Measurements from ENCODE around the gene AMOTL2.

Gene AMOTL2

DNA sequence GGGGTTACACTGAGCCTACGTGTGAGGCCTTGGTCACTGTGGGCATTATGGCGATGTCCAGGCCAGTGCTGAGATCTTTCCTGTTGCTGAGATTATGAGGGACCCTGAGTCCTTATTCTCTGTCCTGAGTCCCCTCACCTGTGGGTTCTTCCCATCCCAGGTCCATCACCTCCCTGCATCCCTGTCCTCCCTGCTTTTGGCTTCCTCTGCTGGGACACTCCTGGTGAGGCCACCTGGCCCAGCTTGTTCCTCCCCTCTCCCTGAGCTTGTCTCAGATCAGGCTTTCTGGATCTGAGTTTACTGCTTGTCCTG lies 36.1 kb downstream of the AMOTL2 start:
- H3K4me1 ChIP-seq (ENCODE audit: insufficient read depth, insufficient read length): peaks cover 19% of the 10 kb centered on the region
- TF ChIP-seq SUZ12 (IDR thresholded peaks at IDR 0.05; ENCODE audit: extremely low read depth, insufficient read depth, insufficient read length) (no peak), YY1 (IDR thresholded peaks at IDR 0.05; ENCODE audit: insufficient read depth, insufficient read length) (no peak), ZNF274 (IDR thresholded peaks at IDR 0.05; ENCODE audit: low read depth, low read length) (no peak)
- H3K9me3 ChIP-seq (ENCODE audit: insufficient read depth, low read length): no peaks in the 10 kb centered on the region
- H3K4me3 ChIP-seq (ENCODE audit: insufficient read length, low read depth): no peak overlapping the region
- no peaks in the 10 kb centered on the region for H3K36me3 ChIP-seq (ENCODE audit: insufficient read depth, insufficient read length, low read length)
- DNase-seq (ENCODE audit: low read depth, low spot score): no peak
- no peaks in the 10 kb centered on the region for H3K27me3 ChIP-seq (ENCODE audit: insufficient read depth, insufficient read length)
- H3K9ac ChIP-seq (ENCODE audit: insufficient read length, low read depth): no peak overlapping the region

DNA sequence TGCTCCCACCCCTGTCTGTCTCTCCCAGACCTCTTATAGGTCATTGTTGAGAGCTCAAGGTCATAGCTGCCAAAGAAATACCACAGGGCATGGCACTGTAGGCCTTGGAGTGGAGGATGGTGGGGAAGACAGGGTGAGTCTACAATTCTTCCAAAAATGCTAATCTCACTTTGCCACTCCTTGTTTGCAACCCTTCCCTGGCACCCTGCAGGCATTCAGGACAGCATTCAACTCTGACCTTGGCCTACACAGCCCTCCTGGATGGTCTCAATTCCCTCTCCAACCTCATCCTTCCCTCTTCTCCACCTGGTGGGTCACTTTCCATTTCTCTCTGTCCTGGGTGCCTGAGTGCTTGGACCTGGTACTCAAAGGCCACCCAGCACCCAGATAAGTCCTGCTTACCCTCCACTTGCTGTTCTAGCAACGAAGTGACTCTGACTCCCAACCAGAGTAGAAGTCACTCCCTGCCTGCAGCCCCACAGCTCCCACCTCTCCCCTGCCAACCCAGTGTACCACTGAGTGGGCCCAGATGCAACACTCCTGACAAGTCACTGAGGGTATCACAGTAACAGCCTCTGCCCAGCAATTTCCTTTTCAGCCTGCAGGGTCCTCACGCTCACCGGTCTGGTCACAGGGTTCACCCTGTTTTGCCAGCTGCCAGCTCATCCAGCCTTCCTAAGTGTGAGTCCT lies 36.6 kb downstream of the AMOTL2 start:
- Histone ChIP-seq H3K9ac (ENCODE audit: insufficient read length, low read depth) (no peak overlapping the region), H3K4me1 (ENCODE audit: insufficient read depth, insufficient read length) (peaks cover 19% of the 10 kb centered on the region), H3K36me3 (ENCODE audit: insufficient read depth, insufficient read length, low read length) (no peaks in the 10 kb centered on the region), H3K9me3 (ENCODE audit: insufficient read depth, low read length) (no peaks in the 10 kb centered on the region), H3K27me3 (ENCODE audit: insufficient read depth, insufficient read length) (no peaks in the 10 kb centered on the region), H3K4me3 (ENCODE audit: insufficient read length, low read depth) (no peak overlapping the region)
- no peak for DNase-seq (ENCODE audit: low read depth, low spot score)
- TF ChIP-seq ZNF274 (IDR thresholded peaks at IDR 0.05; ENCODE audit: low read depth, low read length) (no peak), YY1 (IDR thresholded peaks at IDR 0.05; ENCODE audit: insufficient read depth, insufficient read length) (no peak), SUZ12 (IDR thresholded peaks at IDR 0.05; ENCODE audit: extremely low read depth, insufficient read depth, insufficient read length) (no peak)

DNA sequence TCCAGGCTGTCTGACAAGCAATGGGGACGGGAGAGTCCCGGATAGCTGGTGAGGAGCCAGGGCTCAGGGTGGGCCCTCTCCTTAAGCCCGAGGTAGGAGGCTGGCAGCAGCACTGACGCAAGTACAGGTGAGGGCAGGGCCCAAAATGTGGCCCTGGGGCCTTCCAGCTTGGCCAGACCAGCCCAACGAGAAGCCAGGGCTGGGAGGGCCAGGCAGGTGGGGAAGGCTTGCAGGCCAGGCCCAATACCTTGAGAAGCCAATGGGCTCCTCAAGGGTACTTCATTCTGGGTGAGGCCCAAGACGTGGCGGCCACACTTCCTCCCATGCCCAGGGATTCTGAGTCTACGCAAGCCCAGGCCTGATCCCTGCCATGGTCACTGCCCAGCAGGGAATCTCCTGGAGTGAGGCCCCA lies 37.2 kb downstream of the AMOTL2 start:
- TF ChIP-seq ZNF274 (IDR thresholded peaks at IDR 0.05; ENCODE audit: low read depth, low read length): no peak
- TF ChIP-seq SUZ12 (IDR thresholded peaks at IDR 0.05; ENCODE audit: extremely low read depth, insufficient read depth, insufficient read length): no peak
- no peak for TF ChIP-seq YY1 (IDR thresholded peaks at IDR 0.05; ENCODE audit: insufficient read depth, insufficient read length)
- Histone ChIP-seq H3K36me3 (ENCODE audit: insufficient read depth, insufficient read length, low read length) (no peaks in the 10 kb centered on the region), H3K4me3 (ENCODE audit: insufficient read length, low read depth) (no peak overlapping the region), H3K27me3 (ENCODE audit: insufficient read depth, insufficient read length) (no peaks in the 10 kb centered on the region), H3K4me1 (ENCODE audit: insufficient read depth, insufficient read length) (peaks cover 19% of the 10 kb centered on the region), H3K9me3 (ENCODE audit: insufficient read depth, low read length) (no peaks in the 10 kb centered on the region), H3K9ac (ENCODE audit: insufficient read length, low read depth) (no peak overlapping the region)
- no peak for DNase-seq (ENCODE audit: low read depth, low spot score)

DNA sequence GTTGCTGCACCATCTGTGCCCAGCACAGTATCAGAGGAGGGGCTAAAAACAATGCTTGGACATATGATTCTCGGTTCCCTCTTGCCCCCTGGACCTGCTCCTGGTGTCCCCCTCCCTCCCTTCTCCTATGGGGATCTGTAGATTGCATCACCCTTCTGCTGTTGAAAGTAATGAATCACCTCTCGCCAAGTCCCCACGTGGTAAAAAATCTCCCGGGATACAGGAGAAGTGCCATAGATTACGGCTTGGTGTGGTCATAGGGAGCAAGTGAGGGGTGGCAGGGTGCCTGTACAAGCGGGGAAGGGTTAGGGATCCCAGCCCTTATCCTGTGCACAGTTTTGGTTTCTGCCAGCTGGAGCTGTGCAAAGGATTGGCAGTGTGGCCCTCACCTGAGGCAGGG lies 37.7 kb downstream of the AMOTL2 start:
- H3K9me3 ChIP-seq (ENCODE audit: insufficient read depth, low read length): no peaks in the 10 kb centered on the region
- H3K27me3 ChIP-seq (ENCODE audit: insufficient read depth, insufficient read length): no peaks in the 10 kb centered on the region
- no peaks in the 10 kb centered on the region for H3K36me3 ChIP-seq (ENCODE audit: insufficient read depth, insufficient read length, low read length)
- peaks cover 21% of the 10 kb centered on the region for H3K4me1 ChIP-seq (ENCODE audit: insufficient read depth, insufficient read length)
- TF ChIP-seq SUZ12 (IDR thresholded peaks at IDR 0.05; ENCODE audit: extremely low read depth, insufficient read depth, insufficient read length): no peak
- TF ChIP-seq ZNF274 (IDR thresholded peaks at IDR 0.05; ENCODE audit: low read depth, low read length): no peak
- no peak for TF ChIP-seq YY1 (IDR thresholded peaks at IDR 0.05; ENCODE audit: insufficient read depth, insufficient read length)
- DNase-seq (ENCODE audit: low read depth, low spot score): no peak
- H3K4me3 ChIP-seq (ENCODE audit: insufficient read length, low read depth): no peak overlapping the region
- no peak overlapping the region for H3K9ac ChIP-seq (ENCODE audit: insufficient read length, low read depth)

DNA sequence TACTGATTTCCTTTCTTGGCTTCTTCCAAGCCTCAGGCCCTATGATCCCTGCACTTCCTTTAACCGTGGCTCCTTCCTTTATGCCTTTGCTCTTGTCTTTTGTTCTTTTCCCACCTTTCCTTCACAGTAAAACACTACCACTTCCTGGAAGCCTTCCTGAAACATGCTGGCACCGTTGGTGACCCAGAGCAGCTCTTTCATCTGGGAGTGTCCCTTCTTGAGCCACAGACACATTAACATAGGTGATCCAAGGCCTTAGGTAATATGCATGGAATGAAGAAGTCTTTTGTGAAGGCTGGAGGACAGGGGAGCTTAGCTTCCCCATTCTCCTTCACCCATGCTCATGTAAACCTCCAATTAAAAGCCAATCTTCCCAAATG lies 39.4 kb downstream of the AMOTL2 start:
- no peak for DNase-seq (ENCODE audit: low read depth, low spot score)
- Histone ChIP-seq H3K4me3 (ENCODE audit: insufficient read length, low read depth) (no peak overlapping the region), H3K36me3 (ENCODE audit: insufficient read depth, insufficient read length, low read length) (no peaks in the 10 kb centered on the region), H3K9me3 (ENCODE audit: insufficient read depth, low read length) (no peaks in the 10 kb centered on the region), H3K27me3 (ENCODE audit: insufficient read depth, insufficient read length) (no peaks in the 10 kb centered on the region), H3K4me1 (ENCODE audit: insufficient read depth, insufficient read length) (peaks cover 30% of the 10 kb centered on the region), H3K9ac (ENCODE audit: insufficient read length, low read depth) (no peak overlapping the region)
- TF ChIP-seq ZNF274 (IDR thresholded peaks at IDR 0.05; ENCODE audit: low read depth, low read length) (no peak), SUZ12 (IDR thresholded peaks at IDR 0.05; ENCODE audit: extremely low read depth, insufficient read depth, insufficient read length) (no peak), YY1 (IDR thresholded peaks at IDR 0.05; ENCODE audit: insufficient read depth, insufficient read length) (no peak)

DNA sequence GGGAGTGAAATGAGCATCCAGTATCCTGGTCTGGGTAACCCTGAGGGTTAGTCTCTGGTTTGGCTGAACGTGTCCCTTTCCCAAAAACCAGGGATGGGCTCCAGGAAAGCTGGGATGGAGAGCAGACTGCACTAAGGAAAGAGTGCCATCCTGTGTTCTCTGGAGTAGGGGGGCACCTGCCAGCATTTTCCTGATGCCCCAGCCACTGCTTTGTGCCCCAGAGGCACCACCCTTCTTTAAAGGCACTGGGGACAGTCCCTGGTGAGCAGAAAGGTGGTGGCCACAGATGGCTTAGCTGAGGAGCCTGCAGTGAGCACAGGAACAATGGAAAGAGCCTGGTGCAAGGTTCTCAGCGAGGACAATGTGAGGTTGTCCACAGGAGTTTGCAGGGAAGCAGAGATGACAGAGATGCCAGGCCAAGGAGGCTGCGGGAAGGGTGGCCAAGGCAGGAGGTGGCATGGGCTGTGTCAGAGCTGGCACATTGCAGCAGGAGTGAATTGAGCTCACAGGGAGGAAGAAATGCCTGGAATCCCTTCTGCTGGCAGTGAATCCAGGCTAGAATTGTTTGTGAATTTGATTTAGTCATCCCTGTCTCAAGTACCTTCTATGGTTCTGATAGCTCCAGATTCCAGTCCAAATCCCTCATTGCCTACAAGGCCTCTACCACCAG lies 39.9 kb downstream of the AMOTL2 start:
- no peak for DNase-seq (ENCODE audit: low read depth, low spot score)
- TF ChIP-seq ZNF274 (IDR thresholded peaks at IDR 0.05; ENCODE audit: low read depth, low read length) (no peak), YY1 (IDR thresholded peaks at IDR 0.05; ENCODE audit: insufficient read depth, insufficient read length) (no peak), SUZ12 (IDR thresholded peaks at IDR 0.05; ENCODE audit: extremely low read depth, insufficient read depth, insufficient read length) (no peak)
- H3K27me3 ChIP-seq (ENCODE audit: insufficient read depth, insufficient read length): no peaks in the 10 kb centered on the region
- no peaks in the 10 kb centered on the region for H3K36me3 ChIP-seq (ENCODE audit: insufficient read depth, insufficient read length, low read length)
- H3K4me3 ChIP-seq (ENCODE audit: insufficient read length, low read depth): no peak overlapping the region
- H3K4me1 ChIP-seq (ENCODE audit: insufficient read depth, insufficient read length): peaks cover 31% of the 10 kb centered on the region
- H3K9me3 ChIP-seq (ENCODE audit: insufficient read depth, low read length): no peaks in the 10 kb centered on the region
- H3K9ac ChIP-seq (ENCODE audit: insufficient read length, low read depth): peak overlapping the region; percentile 7

DNA sequence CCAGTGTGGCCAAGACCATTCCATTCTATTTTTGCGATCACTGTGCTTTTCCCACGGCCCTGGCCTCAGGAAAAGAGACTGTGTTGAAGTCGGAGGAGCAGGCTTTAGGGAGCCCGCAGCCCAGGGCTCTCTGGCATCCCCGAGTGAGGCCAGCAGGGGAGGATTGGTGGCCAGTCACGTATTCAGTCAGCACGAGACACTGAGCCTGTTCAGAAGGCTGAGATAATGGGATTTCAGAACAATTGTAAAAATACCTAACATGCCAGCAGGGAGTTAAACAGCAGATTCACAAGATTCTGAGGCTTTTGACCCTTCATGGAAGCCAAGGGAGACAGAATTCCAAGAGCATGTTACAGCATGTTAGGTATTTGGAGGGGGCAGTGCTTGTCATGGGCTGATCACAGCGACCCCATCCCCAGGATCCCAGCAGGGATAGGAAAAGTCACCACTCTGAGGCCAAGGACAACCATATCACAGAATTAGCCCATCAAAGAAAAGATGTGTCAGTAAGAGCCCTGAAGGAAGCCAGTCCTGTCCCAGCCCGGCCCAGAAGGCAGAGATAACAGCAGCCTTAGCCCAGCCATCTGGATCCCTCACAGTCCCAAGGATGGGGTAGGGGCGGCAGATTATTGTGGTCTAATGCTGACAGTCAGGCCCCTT lies 40.6 kb downstream of the AMOTL2 start:
- TF ChIP-seq YY1 (IDR thresholded peaks at IDR 0.05; ENCODE audit: insufficient read depth, insufficient read length): no peak
- no peak for TF ChIP-seq SUZ12 (IDR thresholded peaks at IDR 0.05; ENCODE audit: extremely low read depth, insufficient read depth, insufficient read length)
- TF ChIP-seq ZNF274 (IDR thresholded peaks at IDR 0.05; ENCODE audit: low read depth, low read length): no peak
- Histone ChIP-seq H3K27me3 (ENCODE audit: insufficient read depth, insufficient read length) (no peaks in the 10 kb centered on the region), H3K4me1 (ENCODE audit: insufficient read depth, insufficient read length) (peaks cover 33% of the 10 kb centered on the region), H3K9ac (ENCODE audit: insufficient read length, low read depth) (peak overlapping the region; percentile 7), H3K36me3 (ENCODE audit: insufficient read depth, insufficient read length, low read length) (no peaks in the 10 kb centered on the region), H3K4me3 (ENCODE audit: insufficient read length, low read depth) (no peak overlapping the region), H3K9me3 (ENCODE audit: insufficient read depth, low read length) (no peaks in the 10 kb centered on the region)
- no peak for DNase-seq (ENCODE audit: low read depth, low spot score)
